ENCODE data around the gene RCE1.

Gene RCE1

GRCh38 chr11:66870131-66870530 lies 26.9 kb downstream of the RCE1 start:
- no peaks in the 10 kb centered on the region for H3K79me2 ChIP-seq (ENCODE audit: insufficient read depth, low read length)
- H3K36me3 ChIP-seq (ENCODE audit: insufficient read depth, low read length): peaks cover 18% of the 10 kb centered on the region
- H3K4me3 ChIP-seq (ENCODE audit: low read depth in 1 of 2, low read length in 2 of 2): no peak overlapping the region
- H3K9me3 ChIP-seq (ENCODE audit: insufficient read depth, low read length, severe bottlenecking): no peaks in the 10 kb centered on the region
- no peaks in the 10 kb centered on the region for H3K27me3 ChIP-seq (ENCODE audit: insufficient read depth, low read length, poor library complexity)
- H3K27ac ChIP-seq (ENCODE audit: low read length): no peak overlapping the region
- DNase-seq: no peak
- no peak overlapping the region for H3K9ac ChIP-seq (ENCODE audit: low read depth, low read length)
- no peaks in the 10 kb centered on the region for H3K4me1 ChIP-seq (ENCODE audit: insufficient read depth, low read length)
- H2AFZ ChIP-seq (ENCODE audit: low read depth, low read length): no peak overlapping the region
- no peak for ATAC-seq (ENCODE audit: insufficient read depth, low read depth)
- no peak for TF ChIP-seq EZH2 (IDR thresholded peaks at IDR 0.05; ENCODE audit: borderline replicate concordance, low read depth, low read length, severe bottlenecking)
- no peak overlapping the region for H3K4me2 ChIP-seq (ENCODE audit: insufficient read depth, low read length)
- H4K20me1 ChIP-seq (ENCODE audit: insufficient read depth, low read length): no peaks in the 10 kb centered on the region

- Histone ChIP-seq H3K9me3 (ENCODE audit: insufficient read depth, low read length, severe bottlenecking) (no peaks in the 10 kb centered on the region), H3K36me3 (ENCODE audit: insufficient read depth, low read length) (peaks cover 18% of the 10 kb centered on the region), H3K27me3 (ENCODE audit: insufficient read depth, low read length, poor library complexity) (no peaks in the 10 kb centered on the region), H4K20me1 (ENCODE audit: insufficient read depth, low read length) (no peaks in the 10 kb centered on the region), H3K9ac (ENCODE audit: low read depth, low read length) (no peak overlapping the region), H3K27ac (ENCODE audit: low read length) (no peak overlapping the region), H3K4me3 (ENCODE audit: low read depth in 1 of 2, low read length in 2 of 2) (no peak overlapping the region), H2AFZ (ENCODE audit: low read depth, low read length) (no peak overlapping the region), H3K4me1 (ENCODE audit: insufficient read depth, low read length) (no peaks in the 10 kb centered on the region), H3K4me2 (ENCODE audit: insufficient read depth, low read length) (no peak overlapping the region), H3K79me2 (ENCODE audit: insufficient read depth, low read length) (no peaks in the 10 kb centered on the region)
- TF ChIP-seq EZH2 (IDR thresholded peaks at IDR 0.05; ENCODE audit: borderline replicate concordance, low read depth, low read length, severe bottlenecking) (no peak), CTCF (IDR thresholded peaks at IDR 0.05; ENCODE audit: borderline replicate concordance, extremely low read depth, low read length, poor library complexity, severe bottlenecking) (no peak)
- ATAC-seq (ENCODE audit: insufficient read depth, low read depth): no peak
- no peak for DNase-seq
Measured at GRCh38 chr11:66870616-66871520, 27.6 kb downstream of the RCE1 start.

GRCh38 chr11:66871521-66871901 lies 28.3 kb downstream of the RCE1 start:
- Histone ChIP-seq H3K4me1 (ENCODE audit: insufficient read depth, low read length) (no peaks in the 10 kb centered on the region), H3K4me2 (ENCODE audit: insufficient read depth, low read length) (no peak overlapping the region), H3K36me3 (ENCODE audit: insufficient read depth, low read length) (peaks cover 18% of the 10 kb centered on the region), H4K20me1 (ENCODE audit: insufficient read depth, low read length) (no peaks in the 10 kb centered on the region), H3K79me2 (ENCODE audit: insufficient read depth, low read length) (no peaks in the 10 kb centered on the region), H3K27me3 (ENCODE audit: insufficient read depth, low read length, poor library complexity) (no peaks in the 10 kb centered on the region), H3K9ac (ENCODE audit: low read depth, low read length) (no peak overlapping the region), H3K9me3 (ENCODE audit: insufficient read depth, low read length, severe bottlenecking) (no peaks in the 10 kb centered on the region), H2AFZ (ENCODE audit: low read depth, low read length) (no peak overlapping the region), H3K27ac (ENCODE audit: low read length) (no peak overlapping the region), H3K4me3 (ENCODE audit: low read depth in 1 of 2, low read length in 2 of 2) (no peak overlapping the region)
- TF ChIP-seq EZH2 (IDR thresholded peaks at IDR 0.05; ENCODE audit: borderline replicate concordance, low read depth, low read length, severe bottlenecking) (no peak), CTCF (IDR thresholded peaks at IDR 0.05; ENCODE audit: borderline replicate concordance, extremely low read depth, low read length, poor library complexity, severe bottlenecking) (no peak)
- DNase-seq: no peak
- ATAC-seq (ENCODE audit: insufficient read depth, low read depth): no peak

- Histone ChIP-seq H4K20me1 (ENCODE audit: insufficient read depth, low read length) (no peaks in the 10 kb centered on the region), H3K9ac (ENCODE audit: low read depth, low read length) (no peak overlapping the region), H3K4me3 (ENCODE audit: low read depth in 1 of 2, low read length in 2 of 2) (no peak overlapping the region), H3K36me3 (ENCODE audit: insufficient read depth, low read length) (peaks cover 18% of the 10 kb centered on the region), H3K27me3 (ENCODE audit: insufficient read depth, low read length, poor library complexity) (no peaks in the 10 kb centered on the region), H3K9me3 (ENCODE audit: insufficient read depth, low read length, severe bottlenecking) (no peaks in the 10 kb centered on the region), H3K79me2 (ENCODE audit: insufficient read depth, low read length) (no peaks in the 10 kb centered on the region), H3K27ac (ENCODE audit: low read length) (no peak overlapping the region), H3K4me2 (ENCODE audit: insufficient read depth, low read length) (no peak overlapping the region), H3K4me1 (ENCODE audit: insufficient read depth, low read length) (peaks cover 4% of the 10 kb centered on the region), H2AFZ (ENCODE audit: low read depth, low read length) (no peak overlapping the region)
- DNase-seq: no peak
- no peak for ATAC-seq (ENCODE audit: insufficient read depth, low read depth)
- no peak for TF ChIP-seq CTCF (IDR thresholded peaks at IDR 0.05; ENCODE audit: borderline replicate concordance, extremely low read depth, low read length, poor library complexity, severe bottlenecking)
- no peak for TF ChIP-seq EZH2 (IDR thresholded peaks at IDR 0.05; ENCODE audit: borderline replicate concordance, low read depth, low read length, severe bottlenecking)
Measured at GRCh38 chr11:66874232-66874631, 31.0 kb downstream of the RCE1 start.

Measured in DND-41 (cell line).